ENCODE measurements around the gene HSD11B1L.

The HSD11B1L gene

GRCh38 chr19:5669212-5669611 lies 11.6 kb upstream of the HSD11B1L start:
- Histone ChIP-seq H3K27ac (replicated peaks) (no peak overlapping the region), H3K27me3 (ENCODE audit: insufficient read depth, poor library complexity, severe bottlenecking) (no peaks in the 10 kb centered on the region), H3K4me3 (replicated peaks; ENCODE audit: insufficient read depth, low read length) (no peak overlapping the region)
- TF ChIP-seq POLR2AphosphoS5 (IDR thresholded peaks at IDR 0.05; ENCODE audit: low read depth) (0 out of 2 replicates have a peak, but pooled peaks have one; percentile 37), CTCF (IDR thresholded peaks at IDR 0.05; ENCODE audit: insufficient read depth, low read length) (no peak), SPI1 (IDR thresholded peaks at IDR 0.05; ENCODE audit: borderline replicate concordance, low read depth) (no peak), GABPA (IDR thresholded peaks at IDR 0.05; ENCODE audit: low read depth) (no peak)
- no peak for DNase-seq (ENCODE audit: low read depth in 1 of 2, low spot score in 1 of 2)

- DNase-seq (ENCODE audit: low read depth in 1 of 2, low spot score in 1 of 2): no peak
- Histone ChIP-seq H3K4me3 (replicated peaks; ENCODE audit: insufficient read depth, low read length) (no peak overlapping the region), H3K27ac (replicated peaks) (no peak overlapping the region), H3K27me3 (ENCODE audit: insufficient read depth, poor library complexity, severe bottlenecking) (no peaks in the 10 kb centered on the region)
- TF ChIP-seq REST (IDR thresholded peaks at IDR 0.05; ENCODE audit: insufficient replicate concordance, low read depth) (no peak), SPI1 (IDR thresholded peaks at IDR 0.05; ENCODE audit: borderline replicate concordance, low read depth) (no peak), POLR2AphosphoS5 (IDR thresholded peaks at IDR 0.05; ENCODE audit: low read depth) (no peak), CTCF (IDR thresholded peaks at IDR 0.05; ENCODE audit: insufficient read depth, low read length) (no peak), GABPA (IDR thresholded peaks at IDR 0.05; ENCODE audit: low read depth) (no peak)
Measured at GRCh38 chr19:5671600-5671999, 9.2 kb upstream of the HSD11B1L start.

GRCh38 chr19:5672708-5673459 lies 7.9 kb upstream of the HSD11B1L start:
- no peak for DNase-seq (ENCODE audit: low read depth in 1 of 2, low spot score in 1 of 2)
- H3K27me3 ChIP-seq (ENCODE audit: insufficient read depth, poor library complexity, severe bottlenecking): no peaks in the 10 kb centered on the region
- H3K4me3 ChIP-seq (replicated peaks; ENCODE audit: insufficient read depth, low read length): no peak overlapping the region
- TF ChIP-seq SPI1 (IDR thresholded peaks at IDR 0.05; ENCODE audit: borderline replicate concordance, low read depth) (peak; percentile 59; the same call in 1 of the 2 replicates), CTCF (IDR thresholded peaks at IDR 0.05; ENCODE audit: insufficient read depth, low read length) (no peak), POLR2AphosphoS5 (IDR thresholded peaks at IDR 0.05; ENCODE audit: low read depth) (0 out of 2 replicates have a peak, but pooled peaks have one; percentile 22), GABPA (IDR thresholded peaks at IDR 0.05; ENCODE audit: low read depth) (no peak), REST (IDR thresholded peaks at IDR 0.05; ENCODE audit: insufficient replicate concordance, low read depth) (no peak)
- H3K27ac ChIP-seq (replicated peaks): no peak overlapping the region

All from HL-60 (cell line).